Measurements from ENCODE around the gene TNC.

The TNC gene

GRCh38 chr9:115068031-115068430 lies 49.9 kb downstream of the TNC start:
- H3K36me3 Mint-ChIP-seq (ENCODE audit: low read depth) = no peaks in the 10 kb centered on the region
- no peak overlapping the region for H3K27ac Mint-ChIP-seq
- DNase-seq (no peak), ATAC-seq (no peak)
- H3K4me1 Mint-ChIP-seq = peaks cover 11% of the 10 kb centered on the region
- no peak overlapping the region for H3K4me3 Mint-ChIP-seq
- peaks cover 33% of the 10 kb centered on the region for H3K27me3 Mint-ChIP-seq
- H3K9me3 Mint-ChIP-seq = no peaks in the 10 kb centered on the region

- H3K36me3 Mint-ChIP-seq (ENCODE audit: low read depth) = no peaks in the 10 kb centered on the region
- DNase-seq (no peak), ATAC-seq (no peak)
- no peak overlapping the region for H3K27ac Mint-ChIP-seq
- peaks cover 28% of the 10 kb centered on the region for H3K27me3 Mint-ChIP-seq
- H3K4me1 Mint-ChIP-seq = peaks cover 12% of the 10 kb centered on the region
- H3K9me3 Mint-ChIP-seq = no peaks in the 10 kb centered on the region
- H3K4me3 Mint-ChIP-seq = no peak overlapping the region
These were observed 54.7 kb downstream of the TNC start for GRCh38 chr9:115063058-115063845.

- Mint-ChIP-seq H3K27ac (no peak overlapping the region), H3K36me3 (ENCODE audit: low read depth) (no peaks in the 10 kb centered on the region), H3K4me3 (no peak overlapping the region), H3K9me3 (no peaks in the 10 kb centered on the region), H3K27me3 (peaks cover 47% of the 10 kb centered on the region), H3K4me1 (peaks cover 8% of the 10 kb centered on the region)
- no peak for ATAC-seq
- no peak for DNase-seq
These were observed 59.2 kb downstream of the TNC start for GRCh38 chr9:115058684-115059315.

- no peak overlapping the region for H3K4me3 Mint-ChIP-seq
- peaks cover 51% of the 10 kb centered on the region for H3K27me3 Mint-ChIP-seq
- DNase-seq (no peak), ATAC-seq (no peak)
- no peaks in the 10 kb centered on the region for H3K9me3 Mint-ChIP-seq
- no peak overlapping the region for H3K27ac Mint-ChIP-seq
- peaks cover 2% of the 10 kb centered on the region for H3K4me1 Mint-ChIP-seq
- no peaks in the 10 kb centered on the region for H3K36me3 Mint-ChIP-seq (ENCODE audit: low read depth)
These were observed 59.8 kb downstream of the TNC start for GRCh38 chr9:115058175-115058574.

GRCh38 chr9:115057559-115057958 lies 60.4 kb downstream of the TNC start:
- Mint-ChIP-seq H3K27me3 (peaks cover 53% of the 10 kb centered on the region), H3K36me3 (ENCODE audit: low read depth) (no peaks in the 10 kb centered on the region), H3K9me3 (no peaks in the 10 kb centered on the region), H3K4me3 (no peak overlapping the region), H3K27ac (no peak overlapping the region), H3K4me1 (no peaks in the 10 kb centered on the region)
- no peak for DNase-seq
- no peak for ATAC-seq

- peaks cover 36% of the 10 kb centered on the region for H3K27me3 Mint-ChIP-seq
- ATAC-seq (no peak), DNase-seq (no peak)
- H3K36me3 Mint-ChIP-seq (ENCODE audit: low read depth) = no peaks in the 10 kb centered on the region
- no peak overlapping the region for H3K27ac Mint-ChIP-seq
- no peak overlapping the region for H3K4me3 Mint-ChIP-seq
- no peaks in the 10 kb centered on the region for H3K9me3 Mint-ChIP-seq
- no peaks in the 10 kb centered on the region for H3K4me1 Mint-ChIP-seq
These were observed 67.9 kb downstream of the TNC start for GRCh38 chr9:115050002-115050490.

GRCh38 chr9:115046824-115047223 lies 71.1 kb downstream of the TNC start:
- ATAC-seq (no peak), DNase-seq (no peak)
- peaks cover 24% of the 10 kb centered on the region for H3K27me3 Mint-ChIP-seq
- H3K9me3 Mint-ChIP-seq = no peaks in the 10 kb centered on the region
- H3K27ac Mint-ChIP-seq = no peak overlapping the region
- H3K36me3 Mint-ChIP-seq (ENCODE audit: low read depth) = no peaks in the 10 kb centered on the region
- H3K4me1 Mint-ChIP-seq = peaks cover 24% of the 10 kb centered on the region
- H3K4me3 Mint-ChIP-seq = no peak overlapping the region

GRCh38 chr9:115046199-115046598 lies 71.8 kb downstream of the TNC start:
- Mint-ChIP-seq H3K4me1 (peaks cover 31% of the 10 kb centered on the region), H3K27me3 (peaks cover 24% of the 10 kb centered on the region), H3K36me3 (ENCODE audit: low read depth) (no peaks in the 10 kb centered on the region), H3K27ac (no peak overlapping the region), H3K9me3 (no peaks in the 10 kb centered on the region), H3K4me3 (no peak overlapping the region)
- no peak for ATAC-seq
- DNase-seq = no peak

- Mint-ChIP-seq H3K36me3 (ENCODE audit: low read depth) (no peaks in the 10 kb centered on the region), H3K4me1 (peaks cover 42% of the 10 kb centered on the region), H3K27me3 (peaks cover 12% of the 10 kb centered on the region), H3K9me3 (no peaks in the 10 kb centered on the region), H3K4me3 (peak overlapping the region; percentile 53), H3K27ac (peak overlapping the region; percentile 87)
- DNase-seq (no peak), ATAC-seq (peak; percentile 24)
These were observed 74.3 kb downstream of the TNC start for GRCh38 chr9:115043632-115044031.

- H3K9me3 Mint-ChIP-seq = no peaks in the 10 kb centered on the region
- peaks cover 42% of the 10 kb centered on the region for H3K4me1 Mint-ChIP-seq
- ATAC-seq (peak; percentile 83), DNase-seq (peak; percentile 56)
- no peaks in the 10 kb centered on the region for H3K36me3 Mint-ChIP-seq (ENCODE audit: low read depth)
- peaks cover 11% of the 10 kb centered on the region for H3K27me3 Mint-ChIP-seq
- peak overlapping the region; percentile 87 for H3K27ac Mint-ChIP-seq
- peak overlapping the region; percentile 53 for H3K4me3 Mint-ChIP-seq
These were observed 75.0 kb downstream of the TNC start for GRCh38 chr9:115042781-115043509.

- Mint-ChIP-seq H3K27me3 (peaks cover 3% of the 10 kb centered on the region), H3K36me3 (ENCODE audit: low read depth) (no peaks in the 10 kb centered on the region), H3K27ac (no peak overlapping the region), H3K4me3 (no peak overlapping the region), H3K4me1 (peaks cover 67% of the 10 kb centered on the region), H3K9me3 (no peaks in the 10 kb centered on the region)
- ATAC-seq (no peak), DNase-seq (no peak)
These were observed 78.3 kb downstream of the TNC start for GRCh38 chr9:115039516-115040120.

- Mint-ChIP-seq H3K4me1 (peaks cover 64% of the 10 kb centered on the region), H3K27ac (no peak overlapping the region), H3K27me3 (peaks cover 3% of the 10 kb centered on the region), H3K9me3 (no peaks in the 10 kb centered on the region), H3K36me3 (ENCODE audit: low read depth) (no peaks in the 10 kb centered on the region), H3K4me3 (no peak overlapping the region)
- ATAC-seq = no peak
- no peak for DNase-seq
These were observed 79.8 kb downstream of the TNC start for GRCh38 chr9:115038178-115038577.

- Mint-ChIP-seq H3K4me3 (peak overlapping the region; percentile 43), H3K4me1 (peaks cover 51% of the 10 kb centered on the region), H3K36me3 (ENCODE audit: low read depth) (no peaks in the 10 kb centered on the region), H3K27ac (peak overlapping the region; percentile 95), H3K9me3 (no peaks in the 10 kb centered on the region), H3K27me3 (peaks cover 3% of the 10 kb centered on the region)
- DNase-seq (no peak), ATAC-seq (peak; percentile 26)
These were observed 81.3 kb downstream of the TNC start for GRCh38 chr9:115036691-115037090.

- Mint-ChIP-seq H3K27me3 (peaks cover 3% of the 10 kb centered on the region), H3K9me3 (no peaks in the 10 kb centered on the region), H3K27ac (peak overlapping the region; percentile 95), H3K4me1 (peaks cover 46% of the 10 kb centered on the region), H3K36me3 (ENCODE audit: low read depth) (no peaks in the 10 kb centered on the region), H3K4me3 (peak overlapping the region; percentile 43)
- DNase-seq = peak; percentile 40
- ATAC-seq = peak; percentile 79
These were observed 81.9 kb downstream of the TNC start for GRCh38 chr9:115035841-115036612.

All from activated naive CD8-positive, alpha-beta T cell treated with anti-CD3 and anti-CD28 coated beads, Interleukin-2, amount 50 U/mL, for 24 hours (primary cell).